Trophoblast cell (in vitro differentiated cells and primary cell): ENCODE measurements around the gene AFDN.

Experiments
- DNase-seq, 2 donors: peaks; one replicate each; pipeline ENCODE4 v3.0.0-alpha.2; 2016
- H2AFZ ChIP-seq: 2 replicates; pipeline ENCODE4 v1.6.1; 2013; ENCODE audit warnings: low read length, moderate library complexity, mild to moderate bottlenecking; ENCODE audit not compliant: insufficient read depth, poor library complexity
- H2AK5ac ChIP-seq: 2 replicates; pipeline ENCODE4 v1.6.1; 2013; ENCODE audit warnings: mild to moderate bottlenecking, low read length
- H2BK120ac ChIP-seq: 2 replicates; pipeline ENCODE4 v1.6.1; 2013; ENCODE audit warnings: low read length, mild to moderate bottlenecking, moderate library complexity; ENCODE audit not compliant: insufficient read depth, poor library complexity
- H2BK12ac ChIP-seq: 2 replicates; pipeline ENCODE4 v1.6.1; 2013; ENCODE audit warnings: mild to moderate bottlenecking, low read length, moderate library complexity
- H2BK5ac ChIP-seq: 2 replicates; pipeline ENCODE4 v1.6.1; 2013; ENCODE audit warnings: low read length, low read depth, moderate library complexity, mild to moderate bottlenecking; ENCODE audit not compliant: poor library complexity
- H3K14ac ChIP-seq: 2 replicates; pipeline ENCODE4 v1.6.1; 2013; ENCODE audit warnings: mild to moderate bottlenecking, low read length
- H3K18ac ChIP-seq: 2 replicates; pipeline ENCODE4 v1.6.1; 2013; ENCODE audit warnings: mild to moderate bottlenecking, low read length
- H3K23ac ChIP-seq: 2 replicates; pipeline ENCODE4 v1.6.1; 2013; ENCODE audit warnings: low read length
- H3K27ac ChIP-seq: 2 replicates; pipeline ENCODE4 v1.5.1; 2013; ENCODE audit warnings: low read depth, mild to moderate bottlenecking, inconsistent platforms, low read length, moderate library complexity
- H3K27me3 ChIP-seq: 2 replicates; pipeline ENCODE4 v1.6.1; 2013; ENCODE audit warnings: inconsistent platforms, mild to moderate bottlenecking, low read length, moderate library complexity; ENCODE audit not compliant: insufficient read depth
- H3K36me3 ChIP-seq, 2 experiments: 1 replicate in 1 of 2; 2 replicates in 1 of 2; pipeline ENCODE4 v1.6.1; 2013; ENCODE audit warnings: low read length in 2 of 2, mild to moderate bottlenecking in 2 of 2, moderate library complexity in 1 of 2; ENCODE audit not compliant: insufficient read depth in 2 of 2, control insufficient read depth in 1 of 2
- H3K4ac ChIP-seq: 2 replicates; pipeline ENCODE4 v1.6.1; 2013; ENCODE audit warnings: low read depth, mild to moderate bottlenecking, low read length, moderate library complexity
- H3K4me1 ChIP-seq, 2 experiments: 1 replicate in 1 of 2; 2 replicates in 1 of 2; pipeline ENCODE4 v1.6.1; 2013; ENCODE audit warnings: low read length in 2 of 2, mild to moderate bottlenecking in 2 of 2, moderate library complexity in 1 of 2; ENCODE audit not compliant: insufficient read depth in 2 of 2, control insufficient read depth in 1 of 2
- H3K4me2 ChIP-seq: 2 replicates; pipeline ENCODE4 v1.6.1; 2013; ENCODE audit warnings: inconsistent platforms, mild to moderate bottlenecking, low read length, moderate library complexity
- H3K4me3 ChIP-seq: 2 replicates; pipeline ENCODE4 v1.5.1; 2013; ENCODE audit warnings: mild to moderate bottlenecking, low read depth, low read length, inconsistent platforms
- H3K79me1 ChIP-seq: one replicate; pipeline ENCODE4 v1.6.1; 2013; ENCODE audit warnings: low read length
- H3K79me2 ChIP-seq: 2 replicates; pipeline ENCODE4 v1.6.1; 2013; ENCODE audit warnings: low read length, mild to moderate bottlenecking; ENCODE audit not compliant: control insufficient read depth, insufficient read depth, poor library complexity
- H3K9ac ChIP-seq: 2 replicates; pipeline ENCODE4 v1.6.1; 2013; ENCODE audit warnings: mild to moderate bottlenecking, low read length
- H3K9me3 ChIP-seq: 2 replicates; pipeline ENCODE4 v1.6.1; 2013; ENCODE audit warnings: low read depth, mild to moderate bottlenecking, control low read depth, inconsistent platforms, low read length; ENCODE audit not compliant: insufficient read depth
- H4K12ac ChIP-seq: 2 replicates; pipeline ENCODE4 v1.6.1; 2013; ENCODE audit warnings: low read depth, mild to moderate bottlenecking, low read length, moderate library complexity
- H4K8ac ChIP-seq: 2 replicates; pipeline ENCODE4 v1.6.1; 2013; ENCODE audit warnings: low read depth, mild to moderate bottlenecking, low read length, moderate library complexity
- H4K91ac ChIP-seq: one replicate; pipeline ENCODE4 v1.6.1; 2013; ENCODE audit warnings: low read depth, mild to moderate bottlenecking, low read length, moderate library complexity
- WGBS: extraction: QIAGEN DNeasy Blood & Tissue Kit; methylation state at CpG from one replicate; pipeline ENCODE4 v1.1.7; 2013; ENCODE audit warnings: missing lambda C conversion rate; ENCODE audit not compliant: insufficient read length, insufficient coverage; ENCODE audit errors: extremely low coverage; 5-methylcytosine and 5-hydroxymethylcytosine counted together

The AFDN gene

DNA sequence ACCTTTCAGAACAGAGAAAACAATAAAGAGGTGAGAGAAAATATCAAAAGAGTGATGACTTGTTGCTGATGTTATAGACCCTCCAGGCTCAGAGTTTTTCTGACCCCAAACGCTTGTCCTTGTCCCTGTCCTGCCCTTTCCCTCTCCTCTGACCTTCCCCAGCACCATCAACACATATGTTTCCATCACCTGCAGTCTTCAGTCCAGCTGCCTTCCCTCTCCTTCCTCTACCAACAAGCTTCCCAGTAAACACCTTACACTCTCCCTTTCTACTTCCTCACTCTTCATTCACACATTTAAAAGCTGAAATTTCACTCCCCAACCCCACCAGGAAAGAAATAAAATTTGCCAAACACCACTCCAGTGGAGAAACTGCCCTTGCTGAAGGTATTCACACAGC, 25.4 kb upstream of the AFDN start:
- Histone ChIP-seq H3K9me3 (peaks cover 4% of the 10 kb centered on the region), H3K27ac (no peak overlapping the region), H3K14ac (no peak overlapping the region), H3K79me1 (peaks cover 11% of the 10 kb centered on the region), H4K12ac (no peak overlapping the region), H3K4me3 (no peak overlapping the region), H3K27me3 (no peaks in the 10 kb centered on the region), H4K91ac (no peak overlapping the region), H2BK5ac (no peak overlapping the region), H2BK120ac (no peak overlapping the region), H3K23ac (no peak overlapping the region), H3K79me2 (no peaks in the 10 kb centered on the region), H3K4ac (no peak overlapping the region), H4K8ac (no peak overlapping the region), H3K36me3 (no peaks in the 10 kb centered on the region), H3K9ac (no peak overlapping the region), H2BK12ac (no peak overlapping the region), H2AFZ (no peak overlapping the region), H3K4me2 (no peak overlapping the region), H3K18ac (no peak overlapping the region), H3K4me1 (peaks cover 13 to 18% of the 10 kb centered on the region in 2 experiments), H2AK5ac (no peak overlapping the region)
- no CpG with 5 or more reads among the region's 1 CpG for WGBS
- DNase-seq, result no peak

DNA sequence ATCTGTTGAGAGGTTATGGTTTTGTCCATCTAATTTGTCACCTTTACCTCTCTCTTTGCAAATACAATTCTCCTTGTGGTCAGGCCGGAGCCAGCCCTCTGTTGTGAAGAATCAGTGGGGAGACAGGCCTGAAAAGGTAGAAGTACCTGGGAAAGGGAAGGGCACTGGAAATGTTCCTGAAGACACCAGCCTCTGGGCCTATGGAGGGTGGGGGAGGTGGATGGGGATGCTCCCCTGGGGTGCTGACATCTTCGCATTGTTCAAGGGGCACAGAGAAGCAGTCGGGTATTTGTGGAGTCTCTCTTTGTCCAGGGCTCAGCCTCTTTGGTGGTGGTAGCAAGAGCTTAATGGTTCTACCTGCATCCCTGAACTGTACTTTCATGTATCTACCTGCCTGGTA, 24.4 kb upstream of the AFDN start:
- Histone ChIP-seq H3K9me3 (peaks cover 4% of the 10 kb centered on the region), H2AK5ac (no peak overlapping the region), H4K91ac (no peak overlapping the region), H3K4me3 (no peak overlapping the region), H3K27me3 (no peaks in the 10 kb centered on the region), H3K36me3 (no peaks in the 10 kb centered on the region), H4K12ac (no peak overlapping the region), H3K4me1 (peaks cover 8 to 13% of the 10 kb centered on the region in 2 experiments), H3K23ac (no peak overlapping the region), H2BK12ac (no peak overlapping the region), H3K79me2 (no peaks in the 10 kb centered on the region), H3K18ac (no peak overlapping the region), H2BK120ac (no peak overlapping the region), H3K27ac (no peak overlapping the region), H3K9ac (no peak overlapping the region), H2AFZ (no peak overlapping the region), H2BK5ac (no peak overlapping the region), H3K4ac (no peak overlapping the region), H3K4me2 (no peak overlapping the region), H4K8ac (no peak overlapping the region), H3K79me1 (peaks cover 3% of the 10 kb centered on the region), H3K14ac (no peak overlapping the region)
- WGBS, result no CpG with 5 or more reads among the region's 3 CpGs
- no peak for DNase-seq

- H3K4me2 ChIP-seq, result no peak overlapping the region
- H2AFZ ChIP-seq, result no peak overlapping the region
- peaks cover 7 to 8% of the 10 kb centered on the region in 2 experiments for H3K4me1 ChIP-seq
- peaks cover 4% of the 10 kb centered on the region for H3K9me3 ChIP-seq
- no peak overlapping the region for H3K9ac ChIP-seq
- no peak overlapping the region for H3K27ac ChIP-seq
- H4K91ac ChIP-seq, result no peak overlapping the region
- no CpG with 5 or more reads among the region's 8 CpGs for WGBS
- H3K79me1 ChIP-seq, result no peaks in the 10 kb centered on the region
- H3K36me3 ChIP-seq, result no peaks in the 10 kb centered on the region
- H3K27me3 ChIP-seq, result no peaks in the 10 kb centered on the region
- H2AK5ac ChIP-seq, result no peak overlapping the region
- H3K14ac ChIP-seq, result no peak overlapping the region
- H2BK5ac ChIP-seq, result no peak overlapping the region
- H3K79me2 ChIP-seq, result no peaks in the 10 kb centered on the region
- no peak overlapping the region for H3K4me3 ChIP-seq
- peak overlapping the region; percentile 23 for H2BK12ac ChIP-seq
- H3K18ac ChIP-seq, result no peak overlapping the region
- H2BK120ac ChIP-seq, result no peak overlapping the region
- DNase-seq, result no peak
- no peak overlapping the region for H3K4ac ChIP-seq
- no peak overlapping the region for H3K23ac ChIP-seq
- H4K8ac ChIP-seq, result no peak overlapping the region
- no peak overlapping the region for H4K12ac ChIP-seq
Observed at GRCh38 chr6:167803816-167804215, 22.9 kb upstream of the AFDN start.

DNA sequence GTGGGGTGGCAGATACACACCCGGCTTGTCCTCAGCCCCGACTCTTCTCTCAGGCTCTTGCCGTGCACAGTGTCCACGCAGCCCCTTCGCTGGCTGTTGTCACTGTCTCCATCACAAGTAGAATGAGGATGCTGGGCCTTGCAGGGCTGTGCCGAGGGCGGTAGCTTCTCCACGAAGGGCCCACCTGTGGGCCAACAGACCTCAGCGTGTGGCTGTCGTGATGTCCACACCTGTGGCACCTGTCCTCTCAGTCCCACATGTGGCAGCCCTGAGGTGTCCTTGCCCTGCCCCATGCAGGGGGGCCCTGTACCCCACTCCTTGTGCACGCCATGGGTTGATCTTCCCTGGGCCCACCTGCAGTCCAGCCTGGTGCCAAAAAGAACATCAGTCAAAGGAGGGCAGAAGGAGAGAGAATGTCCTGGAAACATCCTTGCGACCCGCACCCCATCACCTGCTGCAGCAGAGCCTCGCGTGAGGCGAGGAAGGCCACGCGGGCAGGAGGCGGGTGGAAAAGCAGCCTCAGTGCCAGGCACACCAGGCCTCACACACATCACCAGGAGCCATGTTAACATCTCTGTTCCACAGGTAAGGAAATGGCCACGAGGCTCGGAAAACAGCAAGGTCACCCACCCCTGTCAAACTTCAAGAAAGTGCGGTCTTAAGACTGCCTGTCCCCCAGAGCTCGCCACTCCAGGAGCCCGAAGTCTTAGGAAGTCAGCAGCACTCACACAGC, 22.3 kb upstream of the AFDN start:
- Histone ChIP-seq H3K79me1 (no peaks in the 10 kb centered on the region), H3K4me1 (peaks cover 3 to 4% of the 10 kb centered on the region in 2 experiments), H3K18ac (no peak overlapping the region), H2BK120ac (no peak overlapping the region), H3K9me3 (peaks cover 4% of the 10 kb centered on the region), H3K23ac (no peak overlapping the region), H3K14ac (no peak overlapping the region), H2BK12ac (peak overlapping the region; percentile 10), H2BK5ac (no peak overlapping the region), H2AFZ (no peak overlapping the region), H4K91ac (no peak overlapping the region), H4K12ac (no peak overlapping the region), H3K27me3 (no peaks in the 10 kb centered on the region), H3K4ac (no peak overlapping the region), H2AK5ac (no peak overlapping the region), H3K9ac (no peak overlapping the region), H3K4me2 (no peak overlapping the region), H3K36me3 (no peaks in the 10 kb centered on the region), H3K27ac (no peak overlapping the region), H3K4me3 (no peak overlapping the region), H4K8ac (no peak overlapping the region), H3K79me2 (no peaks in the 10 kb centered on the region)
- no CpG with 5 or more reads among the region's 24 CpGs for WGBS
- DNase-seq, result no peak
